ENCODE measurements around the gene PIM1. TPM values are rescaled to one million over a fixed set of nuclear protein-coding genes. Genes with fewer than 3 reads are reported as not detected.

PIM1 gene
- total and polyA plus RNA-seq, 4 experiments from 2014 or later: 124 to 334 (median 196) TPM

DNA sequence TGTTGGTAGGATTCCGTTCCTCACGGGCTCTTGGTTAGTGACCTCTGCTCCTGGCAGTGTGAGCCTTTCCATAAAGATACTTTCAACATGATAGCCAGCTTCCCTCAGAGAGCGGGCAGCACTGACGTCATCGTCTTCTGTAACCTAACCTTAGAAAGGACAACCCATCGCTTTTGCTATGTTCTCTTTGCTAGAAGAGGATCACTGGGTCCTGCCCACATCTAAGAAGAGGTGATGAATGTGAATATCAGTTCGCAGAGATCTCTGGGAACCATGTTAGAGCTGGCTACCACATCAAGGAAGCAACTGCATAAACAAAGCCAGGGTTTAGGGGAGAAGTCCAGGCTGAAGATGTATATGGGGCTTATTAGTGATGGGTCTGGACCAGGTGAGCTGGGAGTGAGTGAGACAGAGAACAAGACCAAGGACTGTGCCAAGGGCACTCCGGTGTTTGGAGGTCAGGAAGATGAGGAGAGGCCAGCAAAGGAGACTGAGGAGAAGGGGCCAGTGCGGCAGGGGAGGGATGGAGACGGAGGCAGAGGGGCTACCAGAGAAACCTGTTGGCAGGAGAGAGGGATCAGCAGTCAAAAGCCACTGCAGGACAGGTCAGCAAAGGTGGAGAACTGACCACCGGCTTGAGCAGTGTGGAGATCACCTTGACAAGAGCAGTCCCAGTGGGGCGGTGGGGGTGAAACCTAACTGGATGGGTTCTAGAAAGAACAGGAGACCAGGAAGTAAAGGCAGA lies 39.7 kb downstream of the PIM1 start:
- Histone ChIP-seq H3K9me3 (ENCODE audit: control insufficient read depth in 1 of 2, low read length in 2 of 2) (no peaks in the 10 kb centered on the region), H3K4me3 (ENCODE audit: low read length in 2 of 2) (no peak overlapping the region), H3K36me3 (ENCODE audit: insufficient read depth, low read length) (no peaks in the 10 kb centered on the region), H3K4me1 (ENCODE audit: insufficient read depth, low read length) (peaks cover 40% of the 10 kb centered on the region), H3K27ac (ENCODE audit: low read depth, low read length) (peak overlapping the region; percentile 53), H3K27me3 (ENCODE audit: insufficient read depth, low read length) (no peaks in the 10 kb centered on the region)
- Mint-ChIP-seq H3K9me3 (no peaks in the 10 kb centered on the region), H3K27ac (peak overlapping the region; percentile 80 to 97 (median 95)), H3K4me1 (peaks cover 29 to 44% (median 37%) of the 10 kb centered on the region in 4 donors), H3K4me3 (peak overlapping the region; percentile 37 to 79 (median 57)), H3K36me3 (no peaks in the 10 kb centered on the region), H3K27me3 (no peaks in the 10 kb centered on the region)
- DNase-seq: peak; percentile 65 to 81 (median 77)
- POLR2A ChIA-PET (ENCODE audit: partially characterized antibody): interaction anchor here (0.6 to 6.5 kb wide), 18 partner anchors 11 to 335 kb away, joined by 3 to 148 read pairs (median 6); partner anchors contain the start of genes C6orf89, MTCH1, PIM1 and PPIL1
- CTCF ChIA-PET (ENCODE audit: partially characterized antibody): interaction anchor here (0.7 to 33.8 kb wide), 53 partner anchors 8 to 450 kb away, joined by 3 to 1184 read pairs (median 4); partner anchors contain the start of genes C6orf89, MTCH1, PIM1 and PPIL1
- intact Hi-C loops (cut with micrococcal nuclease): loop anchor here (1.0 to 2.0 kb wide), 4 partner anchors 37 to 443 kb away; partner anchors contain the start of gene C6orf89

DNA sequence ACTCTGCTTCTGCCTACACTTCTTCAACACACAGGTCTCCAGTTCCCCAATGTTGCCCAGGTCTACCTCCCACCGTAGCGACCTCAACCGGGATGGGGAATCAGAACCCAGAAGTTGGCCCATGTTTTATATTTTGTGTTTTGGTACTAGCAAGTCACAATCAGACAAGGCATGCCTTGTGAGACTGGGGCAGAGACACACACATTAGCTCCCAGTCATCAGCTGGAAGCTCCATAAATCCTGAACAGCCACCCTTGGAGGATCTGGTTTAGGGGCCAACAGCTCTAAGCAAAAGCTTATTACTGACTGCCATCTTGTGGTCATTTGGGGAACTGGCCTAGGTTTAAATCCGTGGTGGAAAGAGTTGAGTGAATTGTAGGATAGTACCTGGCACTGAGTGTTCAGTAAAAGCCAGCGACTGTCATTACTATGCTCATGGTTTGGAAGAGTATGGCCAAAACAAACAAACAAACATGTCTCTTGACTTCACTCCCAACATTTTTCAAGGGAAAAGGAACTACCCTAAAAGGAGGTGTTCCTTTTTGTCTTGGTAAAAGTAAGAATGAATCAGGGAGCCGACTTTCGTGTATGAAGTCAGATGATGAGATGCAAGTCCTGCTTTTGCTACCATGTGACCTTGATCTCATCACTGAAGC lies 40.5 kb downstream of the PIM1 start:
- H3K27ac Mint-ChIP-seq: peak overlapping the region; percentile 80 to 97 (median 95)
- H3K9me3 ChIP-seq (ENCODE audit: control insufficient read depth in 1 of 2, low read length in 2 of 2): no peaks in the 10 kb centered on the region
- no peaks in the 10 kb centered on the region for H3K9me3 Mint-ChIP-seq
- intact Hi-C loops (cut with micrococcal nuclease): loop anchor here (1.0 kb wide), 3 partner anchors 38 to 325 kb away; partner anchors contain the start of gene C6orf89
- no peaks in the 10 kb centered on the region for H3K27me3 ChIP-seq (ENCODE audit: insufficient read depth, low read length)
- ChIA-PET CTCF (ENCODE audit: partially characterized antibody) (interaction anchor here (0.7 to 33.8 kb wide), 45 partner anchors 9 to 451 kb away, joined by 3 to 1184 read pairs (median 4); partner anchors contain the start of genes C6orf89, MTCH1, PIM1 and PPIL1), POLR2A (ENCODE audit: partially characterized antibody) (interaction anchor here (0.8 to 6.5 kb wide), 13 partner anchors 23 to 336 kb away, joined by 3 to 148 read pairs (median 7); partner anchors contain the start of genes C6orf89, MTCH1, PIM1 and PPIL1)
- peaks cover 40% of the 10 kb centered on the region for H3K4me1 ChIP-seq (ENCODE audit: insufficient read depth, low read length)
- H3K27me3 Mint-ChIP-seq: no peaks in the 10 kb centered on the region
- peak overlapping the region; percentile 53 for H3K27ac ChIP-seq (ENCODE audit: low read depth, low read length)
- peak; percentile 73 to 80 (median 77) for DNase-seq
- no peaks in the 10 kb centered on the region for H3K36me3 ChIP-seq (ENCODE audit: insufficient read depth, low read length)
- H3K36me3 Mint-ChIP-seq: no peaks in the 10 kb centered on the region
- H3K4me1 Mint-ChIP-seq: peaks cover 29 to 44% (median 37%) of the 10 kb centered on the region in 4 donors
- H3K4me3 ChIP-seq (ENCODE audit: low read length in 2 of 2): no peak overlapping the region
- peak overlapping the region in 5 of 8 donors; percentile 51 to 79 (median 65) for H3K4me3 Mint-ChIP-seq

DNA sequence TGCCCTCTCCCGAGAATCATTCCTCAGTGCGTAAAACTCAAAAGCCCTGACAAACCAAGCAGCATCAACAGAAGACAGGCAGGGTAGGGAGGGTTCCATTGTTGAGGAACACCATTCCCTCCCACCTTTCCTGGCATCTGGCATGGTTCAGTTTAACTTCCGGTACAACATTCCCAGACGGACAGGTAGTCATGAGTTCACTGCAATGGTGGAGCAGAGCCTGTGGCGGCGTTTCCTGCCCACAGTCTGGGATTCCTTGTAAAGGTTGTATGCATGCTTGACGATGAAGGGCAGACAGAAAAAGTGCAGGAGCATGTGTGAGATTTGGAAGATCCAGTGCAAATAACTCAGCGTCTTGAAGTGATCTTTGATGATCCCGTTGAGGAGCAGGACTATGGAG lies 42.3 kb downstream of the PIM1 start:
- peaks cover 34% of the 10 kb centered on the region for H3K4me1 ChIP-seq (ENCODE audit: insufficient read depth, low read length)
- no peak for DNase-seq
- no peaks in the 10 kb centered on the region for H3K9me3 Mint-ChIP-seq
- peaks cover 22 to 31% (median 30%) of the 10 kb centered on the region in 4 donors for H3K4me1 Mint-ChIP-seq
- H3K27ac ChIP-seq (ENCODE audit: low read depth, low read length): no peak overlapping the region
- ChIA-PET CTCF (ENCODE audit: partially characterized antibody) (interaction anchor here (0.8 to 33.8 kb wide), 7 partner anchors 12 to 447 kb away, joined by 3 to 1184 read pairs (median 5); partner anchors contain the start of genes C6orf89 and PIM1), POLR2A (ENCODE audit: partially characterized antibody) (no interaction called here)
- peak overlapping the region in 2 of 7 donors; percentile 23 to 85 for H3K27ac Mint-ChIP-seq
- intact Hi-C loops (cut with micrococcal nuclease): no loop called here
- H3K4me3 Mint-ChIP-seq: no peak overlapping the region
- H3K27me3 ChIP-seq (ENCODE audit: insufficient read depth, low read length): no peaks in the 10 kb centered on the region
- no peak overlapping the region for H3K4me3 ChIP-seq (ENCODE audit: low read length in 2 of 2)
- no peaks in the 10 kb centered on the region for H3K9me3 ChIP-seq (ENCODE audit: control insufficient read depth in 1 of 2, low read length in 2 of 2)
- no peaks in the 10 kb centered on the region for H3K27me3 Mint-ChIP-seq
- H3K36me3 ChIP-seq (ENCODE audit: insufficient read depth, low read length): no peaks in the 10 kb centered on the region
- no peaks in the 10 kb centered on the region for H3K36me3 Mint-ChIP-seq

- H3K9me3 ChIP-seq (ENCODE audit: control insufficient read depth in 1 of 2, low read length in 2 of 2): no peaks in the 10 kb centered on the region
- Mint-ChIP-seq H3K36me3 (no peaks in the 10 kb centered on the region), H3K27me3 (no peaks in the 10 kb centered on the region), H3K4me3 (no peak overlapping the region), H3K9me3 (no peaks in the 10 kb centered on the region), H3K4me1 (peaks cover 6 to 12% (median 8%) of the 10 kb centered on the region in 4 donors), H3K27ac (no peak overlapping the region)
- no peak overlapping the region for H3K27ac ChIP-seq (ENCODE audit: low read depth, low read length)
- peaks cover 6% of the 10 kb centered on the region for H3K4me1 ChIP-seq (ENCODE audit: insufficient read depth, low read length)
- POLR2A ChIA-PET (ENCODE audit: partially characterized antibody): no interaction called here
- DNase-seq: no peak
- H3K36me3 ChIP-seq (ENCODE audit: insufficient read depth, low read length): no peaks in the 10 kb centered on the region
- intact Hi-C loops (cut with micrococcal nuclease): no loop called here
- H3K27me3 ChIP-seq (ENCODE audit: insufficient read depth, low read length): no peaks in the 10 kb centered on the region
- CTCF ChIA-PET (ENCODE audit: partially characterized antibody): interaction anchor here (1.0 to 33.8 kb wide), 2 partner anchors 9 to 195 kb away, joined by 3 to 1184 read pairs; no protein-coding TSS in a partner anchor
- no peak overlapping the region for H3K4me3 ChIP-seq (ENCODE audit: low read length in 2 of 2)
Observed at GRCh38 chr6:37218061-37218460, 48.1 kb downstream of the PIM1 start.

GRCh38 chr6:37218511-37218910 lies 48.6 kb downstream of the PIM1 start:
- ChIA-PET CTCF (ENCODE audit: partially characterized antibody) (interaction anchor here (33.8 kb wide), 1 partner anchor 196 kb away, joined by 1184 read pairs; no protein-coding TSS in a partner anchor), POLR2A (ENCODE audit: partially characterized antibody) (no interaction called here)
- Histone ChIP-seq H3K4me3 (ENCODE audit: low read length in 2 of 2) (no peak overlapping the region), H3K27me3 (ENCODE audit: insufficient read depth, low read length) (no peaks in the 10 kb centered on the region), H3K4me1 (ENCODE audit: insufficient read depth, low read length) (peaks cover 7% of the 10 kb centered on the region), H3K36me3 (ENCODE audit: insufficient read depth, low read length) (no peaks in the 10 kb centered on the region), H3K27ac (ENCODE audit: low read depth, low read length) (no peak overlapping the region), H3K9me3 (ENCODE audit: control insufficient read depth in 1 of 2, low read length in 2 of 2) (no peaks in the 10 kb centered on the region)
- Mint-ChIP-seq H3K27ac (peak overlapping the region in 1 of 7 donors; percentile 42), H3K9me3 (no peaks in the 10 kb centered on the region), H3K4me1 (peaks cover 7 to 13% (median 9%) of the 10 kb centered on the region in 4 donors), H3K27me3 (no peaks in the 10 kb centered on the region), H3K4me3 (no peak overlapping the region), H3K36me3 (no peaks in the 10 kb centered on the region)
- intact Hi-C loops (cut with micrococcal nuclease): no loop called here
- no peak for DNase-seq

- H3K4me3 Mint-ChIP-seq: peak overlapping the region; percentile 85 to 91 (median 88)
- H3K27me3 Mint-ChIP-seq: no peaks in the 10 kb centered on the region
- CTCF ChIA-PET (ENCODE audit: partially characterized antibody): interaction anchor here (3.6 to 33.8 kb wide), 2 partner anchors 12 to 199 kb away, joined by 20 to 1184 read pairs; no protein-coding TSS in a partner anchor
- H3K36me3 Mint-ChIP-seq: no peaks in the 10 kb centered on the region
- H3K4me1 ChIP-seq (ENCODE audit: insufficient read depth, low read length): peaks cover 7% of the 10 kb centered on the region
- no peaks in the 10 kb centered on the region for H3K9me3 ChIP-seq (ENCODE audit: control insufficient read depth in 1 of 2, low read length in 2 of 2)
- H3K27ac ChIP-seq (ENCODE audit: low read depth, low read length): no peak overlapping the region
- H3K9me3 Mint-ChIP-seq: no peaks in the 10 kb centered on the region
- no peaks in the 10 kb centered on the region for H3K36me3 ChIP-seq (ENCODE audit: insufficient read depth, low read length)
- H3K27ac Mint-ChIP-seq: peak overlapping the region in 4 of 7 donors; percentile 16 to 79 (median 48)
- no peaks in the 10 kb centered on the region for H3K27me3 ChIP-seq (ENCODE audit: insufficient read depth, low read length)
- peaks cover 7 to 13% (median 9%) of the 10 kb centered on the region in 4 donors for H3K4me1 Mint-ChIP-seq
- DNase-seq: no peak
- H3K4me3 ChIP-seq (ENCODE audit: low read length in 2 of 2): peak overlapping the region in 1 of 2 donors; percentile 55
- intact Hi-C loops (cut with micrococcal nuclease): loop anchor here (2.0 kb wide), 1 partner anchor 69 kb away; no protein-coding TSS in a partner anchor
- POLR2A ChIA-PET (ENCODE audit: partially characterized antibody): interaction anchor here (0.6 to 0.8 kb wide), 2 partner anchors 36 to 132 kb away, joined by 3 read pairs; partner anchors contain the start of genes TBC1D22B and TMEM217
Observed at GRCh38 chr6:37221585-37222124, 51.7 kb downstream of the PIM1 start.
